PC-9 (cell line): ENCODE measurements around the gene AKT1S1. TPM values are rescaled to one million over a fixed set of nuclear protein-coding genes. Genes with fewer than 3 reads are reported as not detected.

ENCODE experiments used
- BruUV-seq: library from RNA; stranded (reverse); fragments of 400-500 nt; replicated peaks from 2 replicates; lab custom pipeline; 2021; lab: Mats Ljungman, UMichigan
- CTCF ChIA-PET: fragments of 300-600 bp; sonication (Branson Sonifier 250); formaldehyde crosslinking; loops from one replicate; lab custom pipeline; 2022; ENCODE audit warnings: antibody characterized with exemption; lab: Charles Lee
- POLR2A ChIA-PET: fragments of 300-600 bp; sonication (Branson Sonifier 250); formaldehyde crosslinking; loops from one replicate; lab custom pipeline; 2022; ENCODE audit warnings: antibody characterized with exemption; ENCODE audit not compliant: unreplicated experiment; lab: Charles Lee
- DNase-seq, 2 experiments: peaks; one replicate each; pipeline versions ENCODE4 v3.0.0 to v3.0.0-alpha.2; 2015 to 2022; ENCODE audit warnings: mixed read lengths in 1 of 2
- H2AFZ ChIP-seq: fragments of 200-600 bp; sonication (generic); 2 replicates; pipeline ENCODE4 v1.8.1; 2017; ENCODE audit warnings: antibody characterized with exemption
- H3F3A ChIP-seq: fragments of 200-600 bp; sonication (generic); 2 replicates; pipeline ENCODE4 v1.8.1; 2017; ENCODE audit warnings: antibody characterized with exemption, mild to moderate bottlenecking, low read depth; ENCODE audit not compliant: insufficient read depth
- H3K27ac ChIP-seq: fragments of 200-600 bp; sonication (generic); 2 replicates; pipeline ENCODE4 v1.6.1; 2016; ENCODE audit warnings: mixed run types
- H3K27me3 ChIP-seq: fragments of 200-600 bp; sonication (generic); 2 replicates; pipeline ENCODE4 v1.6.1; 2016; ENCODE audit warnings: low read depth, mixed run types; ENCODE audit not compliant: insufficient read depth
- H3K36me3 ChIP-seq: fragments of 200-600 bp; sonication (generic); 2 replicates; pipeline ENCODE4 v1.6.1; 2016; ENCODE audit warnings: low read depth, mixed run types
- H3K4me1 ChIP-seq: fragments of 200-600 bp; sonication (generic); replicated peaks from 2 replicates; pipeline ENCODE4 v1.6.1; 2016; ENCODE audit warnings: mixed run types; ENCODE audit not compliant: insufficient read depth
- H3K4me2 ChIP-seq: fragments of 200-600 bp; sonication (generic); 2 replicates; pipeline ENCODE4 v1.6.1; 2017; ENCODE audit warnings: mixed run types
- H3K4me3 ChIP-seq: fragments of 200-600 bp; sonication (generic); 2 replicates; pipeline ENCODE4 v1.6.1; 2016; ENCODE audit warnings: mixed run types
- H3K79me2 ChIP-seq: fragments of 200-600 bp; sonication (generic); 2 replicates; pipeline ENCODE4 v1.6.1; 2017; ENCODE audit warnings: low read depth, mixed run types
- H3K9me2 ChIP-seq: fragments of 200-600 bp; sonication (generic); 2 replicates; pipeline ENCODE4 v1.8.1; 2017; ENCODE audit warnings: mild to moderate bottlenecking; ENCODE audit not compliant: insufficient read depth
- H3K9me3 ChIP-seq: fragments of 200-600 bp; sonication (generic); 2 replicates; pipeline ENCODE4 v1.8.1; 2016; ENCODE audit warnings: low read depth; ENCODE audit not compliant: insufficient read depth
- H4K20me1 ChIP-seq: fragments of 200-600 bp; sonication (generic); 2 replicates; pipeline ENCODE4 v1.8.1; 2017; ENCODE audit not compliant: insufficient read depth
- EZH2 ChIP-seq: fragments of 200-600 bp; sonication (generic); IDR thresholded peaks from 2 replicates; pipeline ENCODE4 v1.8.0; 2017; ENCODE audit warnings: antibody characterized with exemption, low read depth
- intact Hi-C: fragments of 100-400 bp; cut with micrococcal nuclease; formaldehyde crosslinking; loops from one replicate; pipeline ENCODE4 v1.10.0; 2022; ENCODE audit not compliant: unreplicated experiment
- total RNA-seq: library from RNA; stranded (reverse); gene quantifications from 2 replicates; pipeline ENCODE4 v1.2.3, GENCODE V29; 2021
- TF ChIP-seq, protein P1 (sequence below): fragments of 200-600 bp; sonication (generic); conservative IDR thresholded peaks from 2 replicates; pipeline ENCODE4 v1.6.1; 2017; ENCODE audit warnings: mixed run types, antibody characterized with exemption, mild to moderate bottlenecking, moderate library complexity

AKT1S1 gene
- total RNA-seq, 1 experiment from 2014 or later, result 143 TPM

GRCh38 chr19:49854378-49855263, 22.5 kb downstream of the AKT1S1 start:
- H3K27ac ChIP-seq, result no peak overlapping the region
- CTCF ChIA-PET, result no interaction called here
- no peak overlapping the region for H3K4me3 ChIP-seq
- peaks cover 74% of the 10 kb centered on the region for H4K20me1 ChIP-seq
- no peak overlapping the region for H2AFZ ChIP-seq
- H3K4me2 ChIP-seq, result no peak overlapping the region
- H3K9me3 ChIP-seq, result no peaks in the 10 kb centered on the region
- no peaks in the 10 kb centered on the region for H3K27me3 ChIP-seq
- peaks cover 4% of the 10 kb centered on the region; the same call in 1 of the 2 replicates for H3K36me3 ChIP-seq
- H3F3A ChIP-seq, result peaks cover 74% of the 10 kb centered on the region
- BruUV-seq, result no TSS peak
- peaks cover 24% of the 10 kb centered on the region for H3K4me1 ChIP-seq
- H3K79me2 ChIP-seq, result peaks cover 48% of the 10 kb centered on the region
- intact Hi-C loops, result no loop called here
- H3K9me2 ChIP-seq, result no peaks in the 10 kb centered on the region
- no peak for DNase-seq
- TF ChIP-seq, protein P1, sequence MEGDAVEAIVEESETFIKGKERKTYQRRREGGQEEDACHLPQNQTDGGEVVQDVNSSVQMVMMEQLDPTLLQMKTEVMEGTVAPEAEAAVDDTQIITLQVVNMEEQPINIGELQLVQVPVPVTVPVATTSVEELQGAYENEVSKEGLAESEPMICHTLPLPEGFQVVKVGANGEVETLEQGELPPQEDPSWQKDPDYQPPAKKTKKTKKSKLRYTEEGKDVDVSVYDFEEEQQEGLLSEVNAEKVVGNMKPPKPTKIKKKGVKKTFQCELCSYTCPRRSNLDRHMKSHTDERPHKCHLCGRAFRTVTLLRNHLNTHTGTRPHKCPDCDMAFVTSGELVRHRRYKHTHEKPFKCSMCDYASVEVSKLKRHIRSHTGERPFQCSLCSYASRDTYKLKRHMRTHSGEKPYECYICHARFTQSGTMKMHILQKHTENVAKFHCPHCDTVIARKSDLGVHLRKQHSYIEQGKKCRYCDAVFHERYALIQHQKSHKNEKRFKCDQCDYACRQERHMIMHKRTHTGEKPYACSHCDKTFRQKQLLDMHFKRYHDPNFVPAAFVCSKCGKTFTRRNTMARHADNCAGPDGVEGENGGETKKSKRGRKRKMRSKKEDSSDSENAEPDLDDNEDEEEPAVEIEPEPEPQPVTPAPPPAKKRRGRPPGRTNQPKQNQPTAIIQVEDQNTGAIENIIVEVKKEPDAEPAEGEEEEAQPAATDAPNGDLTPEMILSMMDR, result no peak
- TF ChIP-seq EZH2, result no peak
- POLR2A ChIA-PET, result no interaction called here

GRCh38 chr19:49853852-49854377, 23.2 kb downstream of the AKT1S1 start:
- POLR2A ChIA-PET, result no interaction called here
- CTCF ChIA-PET, result no interaction called here

DNA sequence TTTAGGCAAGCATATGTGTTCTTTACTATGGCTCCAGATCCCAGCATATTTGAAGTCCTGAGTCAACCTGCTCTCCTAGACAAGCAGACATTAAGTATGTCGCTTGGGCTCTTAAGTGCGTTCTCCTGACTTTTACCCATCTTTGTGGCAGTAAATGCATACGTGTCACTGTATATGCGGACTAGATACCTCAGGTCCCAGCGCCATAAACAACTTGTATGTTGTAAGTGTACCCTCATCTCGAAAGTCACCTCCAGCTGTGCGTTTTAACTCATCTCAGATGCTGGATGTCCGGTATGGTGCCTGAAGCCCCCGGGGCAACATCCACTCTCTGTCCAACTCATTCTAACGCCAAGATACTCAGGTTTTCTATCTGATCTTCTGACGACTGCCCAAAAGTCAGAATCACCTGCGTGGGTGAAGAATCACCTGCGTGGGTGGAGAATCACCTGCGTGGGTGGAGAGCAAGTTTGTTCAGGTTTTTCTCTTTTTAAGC, 24.5 kb downstream of the AKT1S1 start:
- ChIA-PET CTCF (no interaction called here), POLR2A (interaction anchor here (0.6 kb wide), 1 partner anchor 187 kb away, joined by 3 read pairs; the partner anchor contains the start of genes BCL2L12 and IRF3)
- Histone ChIP-seq H3F3A (peaks cover 73% of the 10 kb centered on the region; the same call in 1 of the 2 replicates), H3K4me3 (peak overlapping the region; percentile 99; the same call in 1 of the 2 replicates), H3K79me2 (peaks cover 56% of the 10 kb centered on the region), H4K20me1 (peaks cover 57% of the 10 kb centered on the region), H3K36me3 (no peaks in the 10 kb centered on the region), H3K27ac (no peak overlapping the region), H3K9me2 (no peaks in the 10 kb centered on the region), H3K9me3 (no peaks in the 10 kb centered on the region), H2AFZ (no peak overlapping the region), H3K27me3 (no peaks in the 10 kb centered on the region), H3K4me1 (peaks cover 37% of the 10 kb centered on the region), H3K4me2 (peak overlapping the region; percentile 95)
- no TSS peak for BruUV-seq
- TF ChIP-seq, protein P1, result no peak
- TF ChIP-seq EZH2, result no peak
- DNase-seq, result no peak
- intact Hi-C loops, result no loop called here

More at GRCh38 chr19:49853852-49854377, 23.2 kb downstream of the AKT1S1 start:
- H3K27ac ChIP-seq, result no peak overlapping the region
- no peak for DNase-seq
- H3K27me3 ChIP-seq, result no peaks in the 10 kb centered on the region
- intact Hi-C loops, result no loop called here
- TF ChIP-seq, protein P1, result no peak
- TF ChIP-seq EZH2, result no peak
- H3F3A ChIP-seq, result peaks cover 74% of the 10 kb centered on the region
- no peaks in the 10 kb centered on the region for H3K36me3 ChIP-seq
- no TSS peak for BruUV-seq
- H3K79me2 ChIP-seq, result peaks cover 52% of the 10 kb centered on the region
- peaks cover 26% of the 10 kb centered on the region for H3K4me1 ChIP-seq
- H4K20me1 ChIP-seq, result peaks cover 69% of the 10 kb centered on the region
- no peak overlapping the region for H3K4me3 ChIP-seq
- H3K9me2 ChIP-seq, result no peaks in the 10 kb centered on the region
- H2AFZ ChIP-seq, result no peak overlapping the region
- H3K9me3 ChIP-seq, result no peaks in the 10 kb centered on the region
- no peak overlapping the region for H3K4me2 ChIP-seq
